Globus pallidus (tissue), 1 donor: ENCODE results near the gene MLF1.
A peak's percentile ranks its signal among the peaks of the same experiment; 100 is the strongest.

Source experiments
- DNase-seq: peaks from one replicate; pipeline ENCODE4 v3.0.0-alpha.2; 2015; ENCODE audit warnings: low spot score

Gene MLF1

GRCh38 chr3:158574646-158575045 lies 3.7 kb downstream of the MLF1 start:
- no peak for DNase-seq

- DNase-seq, result no peak
These were observed 19.2 kb downstream of the MLF1 start for GRCh38 chr3:158590223-158590622.

DNA sequence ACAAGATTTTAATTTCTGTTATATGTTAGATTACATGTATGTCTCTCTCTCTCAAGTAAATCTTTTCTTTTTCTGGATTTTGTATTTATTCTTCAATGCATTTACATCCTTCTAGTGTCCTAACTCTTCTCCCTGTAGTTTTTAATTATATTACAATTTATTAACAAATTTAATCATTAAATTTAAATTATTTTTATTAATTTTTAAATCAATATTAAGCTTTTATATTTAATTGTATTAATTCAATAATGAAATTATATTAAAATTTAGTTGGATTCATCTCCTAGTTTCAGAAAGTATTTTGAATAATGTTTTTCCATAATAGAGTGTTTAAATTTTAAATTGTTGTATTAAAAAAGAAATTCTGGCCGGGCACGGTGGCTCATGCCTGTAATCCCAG lies 29.8 kb downstream of the MLF1 start:
- DNase-seq, result no peak

DNA sequence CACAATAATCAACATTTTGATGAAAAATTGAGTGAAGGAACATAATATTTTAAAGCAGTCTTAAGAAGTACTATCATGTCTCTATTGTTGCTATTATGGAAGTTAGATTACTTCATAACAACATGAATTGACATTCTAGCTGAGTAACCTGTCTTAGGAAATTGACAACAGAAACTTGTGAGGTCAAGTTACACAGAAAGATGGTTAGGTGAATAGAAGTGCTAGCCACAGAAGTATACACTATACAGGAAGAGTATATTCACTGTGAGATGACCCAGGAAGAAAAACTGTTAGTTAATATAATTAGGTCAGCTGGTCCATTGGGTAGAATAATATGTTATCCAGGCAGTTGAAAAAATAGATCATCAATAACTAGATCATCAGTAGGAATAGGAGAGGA lies 31.2 kb downstream of the MLF1 start:
- DNase-seq, result no peak

- no peak for DNase-seq
These were observed 47.2 kb downstream of the MLF1 start for GRCh38 chr3:158617982-158618875.

- DNase-seq, result no peak
These were observed 54.9 kb downstream of the MLF1 start for GRCh38 chr3:158625881-158626280.

GRCh38 chr3:158631981-158632380 lies 61.0 kb downstream of the MLF1 start:
- DNase-seq, result no peak

DNA sequence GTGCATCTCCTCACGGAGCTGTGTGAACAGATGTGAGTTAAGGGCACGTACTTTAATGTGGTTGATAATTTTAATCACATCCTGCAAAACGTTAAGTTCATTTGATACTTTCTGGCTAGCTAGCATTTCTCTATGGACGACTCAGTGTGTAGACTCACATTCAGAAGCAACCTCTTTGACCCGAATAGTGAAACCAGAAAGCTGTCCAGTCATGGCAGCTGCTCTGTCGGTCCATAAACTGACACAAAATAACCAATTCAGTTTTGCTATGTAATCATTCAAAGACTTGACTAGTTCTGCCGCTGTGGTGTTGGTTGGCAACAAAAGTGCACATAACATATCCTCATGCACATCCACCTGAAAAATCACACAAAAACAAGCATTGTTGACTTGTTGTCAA lies 69.7 kb downstream of the MLF1 start:
- DNase-seq, result no peak

DNA sequence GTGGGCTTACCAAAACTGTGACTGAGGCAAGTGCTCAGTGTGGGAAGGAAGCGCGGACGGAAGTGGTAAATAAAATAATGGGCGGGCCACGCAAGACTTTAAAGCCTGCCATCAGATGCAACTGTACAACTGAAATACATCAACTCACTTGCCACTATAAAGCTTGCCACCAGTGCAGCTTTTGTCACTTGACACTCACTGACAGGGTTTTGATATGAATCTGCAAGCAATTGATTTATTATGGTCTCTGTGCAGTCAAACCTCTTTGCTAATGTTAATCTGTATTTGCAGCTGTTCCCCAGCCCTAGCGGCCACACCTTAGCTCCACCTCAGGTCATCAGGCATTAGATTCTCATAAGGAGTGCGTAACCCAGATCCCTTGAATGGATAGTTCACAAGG lies 71.0 kb downstream of the MLF1 start:
- DNase-seq, result no peak

GRCh38 chr3:158642474-158643210 lies 71.6 kb downstream of the MLF1 start:
- no peak for DNase-seq

DNA sequence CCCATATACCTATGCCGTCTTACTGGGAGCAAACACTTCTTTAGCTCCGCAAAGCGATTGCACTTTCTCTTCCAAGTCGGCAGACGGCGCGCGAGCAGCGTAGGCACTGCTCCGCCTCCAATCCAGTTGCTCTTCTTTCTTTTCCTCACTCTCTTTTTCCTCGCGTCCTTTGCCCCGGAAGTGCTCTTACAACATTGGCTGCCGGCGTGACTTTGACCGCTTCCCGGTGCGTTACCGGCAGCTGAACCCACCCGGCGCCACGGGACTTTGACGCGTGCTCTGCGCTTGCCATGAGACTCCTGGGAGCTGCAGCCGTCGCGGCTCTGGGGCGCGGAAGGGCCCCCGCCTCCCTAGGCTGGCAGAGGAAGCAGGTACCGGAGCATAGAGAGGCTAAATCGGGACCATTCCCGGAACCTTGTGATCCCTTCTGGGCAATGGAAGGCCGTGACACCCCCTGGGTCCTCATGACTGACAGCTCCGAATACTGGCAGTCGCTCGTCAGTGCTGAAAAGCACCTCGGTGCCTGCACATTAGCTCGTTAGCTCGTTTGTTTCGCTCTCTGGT lies 73.4 kb downstream of the MLF1 start, which contains the start of gene GFM1:
Gene GFM1, plus strand, starts transcription at position 183 of the 564 bp plus-strand sequence. Its CDS starts 108 bp downstream, at position 291.
- DNase-seq, result peak; percentile 96

GRCh38 chr3:158649791-158650190 lies 78.8 kb downstream of the MLF1 start:
- no peak for DNase-seq

GRCh38 chr3:158651192-158651591 lies 80.2 kb downstream of the MLF1 start:
- DNase-seq, result no peak

DNA sequence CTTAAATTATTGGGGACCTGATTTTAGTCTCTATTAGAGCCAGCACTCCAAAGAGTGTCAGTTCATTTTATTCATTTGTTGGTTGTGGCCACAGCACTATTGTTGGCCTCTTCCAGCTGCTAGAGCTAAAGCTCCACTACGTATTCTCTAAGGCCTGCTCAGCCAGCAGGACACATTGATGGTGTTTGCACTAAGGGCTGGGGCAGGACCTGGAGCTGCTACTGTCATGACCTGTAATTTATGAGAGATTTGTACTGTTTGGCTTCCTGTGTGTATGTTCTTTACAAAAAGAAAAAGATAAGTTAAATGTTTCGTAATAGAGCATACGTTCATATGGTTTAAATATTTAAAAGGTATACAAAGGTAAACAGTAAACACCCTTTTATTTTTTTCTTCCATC lies 81.5 kb downstream of the MLF1 start:
- DNase-seq, result no peak
